IPS-18c (cell line): ENCODE data around the gene ZNF385B.

Experiments
- H3K4me3 ChIP-seq: 2 replicates; pipeline ENCODE4 v1.7.0; 2013; ENCODE audit warnings: low read depth, mild to moderate bottlenecking, low read length, moderate library complexity; ENCODE audit not compliant: insufficient read depth
- H3K9me3 ChIP-seq: one replicate; pipeline ENCODE4 v1.6.1; 2013; ENCODE audit warnings: mild to moderate bottlenecking, low read length, moderate library complexity; ENCODE audit not compliant: control insufficient read depth, insufficient read depth

Gene ZNF385B

GRCh38 chr2:179417436-179417949 lies 443.9 kb downstream of the ZNF385B start:
- Histone ChIP-seq H3K9me3 (no peaks in the 10 kb centered on the region), H3K4me3 (no peak overlapping the region)

- H3K9me3 ChIP-seq, result no peaks in the 10 kb centered on the region
- no peak overlapping the region for H3K4me3 ChIP-seq
Observed at GRCh38 chr2:179412112-179412511, 449.3 kb downstream of the ZNF385B start.

- Histone ChIP-seq H3K9me3 (no peaks in the 10 kb centered on the region), H3K4me3 (no peak overlapping the region)
Observed at GRCh38 chr2:179410552-179411356, 450.7 kb downstream of the ZNF385B start.

GRCh38 chr2:179403624-179404023 lies 457.8 kb downstream of the ZNF385B start:
- Histone ChIP-seq H3K4me3 (no peak overlapping the region), H3K9me3 (no peaks in the 10 kb centered on the region)

- H3K9me3 ChIP-seq, result no peaks in the 10 kb centered on the region
- no peak overlapping the region for H3K4me3 ChIP-seq
Observed at GRCh38 chr2:179393481-179393880, 467.9 kb downstream of the ZNF385B start.
